ENCODE data around the gene GNB1L. TPM values are rescaled to one million over a fixed set of nuclear protein-coding genes. Genes with fewer than 3 reads are reported as not detected.
A peak's percentile ranks its signal among the peaks of the same experiment; 100 is the strongest.

Gene GNB1L
- total and polyA plus RNA-seq, 9 of the 15 experiments (the other 6 are each of a cell fraction or from before 2014, with no cell fraction given): 0.56 to 50.5 (median 10.2) TPM

DNA sequence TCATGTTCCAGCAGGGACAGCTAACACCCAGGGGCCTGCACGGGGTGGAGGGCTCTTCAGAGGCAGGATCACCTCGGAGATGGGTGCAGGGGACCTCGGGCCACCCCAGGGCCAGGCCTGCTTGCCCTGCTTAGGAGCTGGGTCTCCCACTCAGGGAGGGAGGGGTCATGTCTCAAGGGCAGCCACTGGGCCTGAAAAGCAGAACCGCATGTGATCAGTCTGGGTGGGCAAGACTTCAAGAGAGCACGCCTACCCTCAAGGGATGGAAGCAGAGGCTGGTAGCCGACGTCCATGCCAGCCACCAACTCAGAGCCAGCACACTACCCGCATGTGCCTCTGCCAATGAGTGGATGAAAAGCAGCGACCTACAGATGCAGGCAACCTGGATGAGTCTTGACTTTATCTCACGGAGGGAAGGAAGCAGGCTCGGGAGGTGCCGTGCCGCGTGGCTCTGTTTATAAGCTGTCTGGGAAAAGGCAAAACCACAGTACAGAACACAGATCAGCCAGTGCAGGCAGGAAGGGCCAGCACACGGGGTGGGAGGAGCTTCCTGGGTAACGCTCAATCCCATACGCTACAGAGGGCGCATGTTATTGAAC, 78.1 kb downstream of the GNB1L start:
- no peaks in the 10 kb centered on the region for H3K36me3 ChIP-seq (ENCODE audit: control insufficient read depth, insufficient read depth, low read length)
- H3K9me3 ChIP-seq (replicated peaks; ENCODE audit: control insufficient read depth, insufficient read depth, low read depth, low read length): no peaks in the 10 kb centered on the region
- no peak overlapping the region for H3K4me3 ChIP-seq
- no peaks in the 10 kb centered on the region for H3K79me2 ChIP-seq (ENCODE audit: control insufficient read depth, insufficient read depth, low read length)
- in situ Hi-C loops (cut with MboI): no loop called here
- POLR2A ChIA-PET: interaction anchor here (0.6 to 12.4 kb wide), 22 partner anchors 9 to 607 kb away, joined by 3 to 205 read pairs (median 5); partner anchors contain the start of genes GP1BB and TBX1
- no TSS peak for BruUV-seq (replicated peaks)
- H3K4me2 ChIP-seq (ENCODE audit: insufficient read depth, low read length): peak overlapping the region; percentile 56
- no peaks in the 10 kb centered on the region for H3K27me3 ChIP-seq (ENCODE audit: control insufficient read depth in 2 of 2, insufficient read depth in 2 of 2, low read length in 2 of 2)
- intact Hi-C loops (cut with micrococcal nuclease): loop anchor here (5.0 kb wide), 1 partner anchor 431 kb away; no protein-coding TSS in a partner anchor
- H3K27ac ChIP-seq (ENCODE audit: extremely low read depth, low read depth, low read length): peak overlapping the region; percentile 34; the same call in 2 of the 3 replicates
- no peaks in the 10 kb centered on the region for H3K9me1 ChIP-seq (ENCODE audit: control insufficient read depth, insufficient read depth, low read length)
- no peaks in the 10 kb centered on the region for H4K20me1 ChIP-seq (replicated peaks; ENCODE audit: control insufficient read depth, insufficient read depth, low read length)
- H3K4me1 ChIP-seq (replicated peaks in 1 of 2; ENCODE audit: control insufficient read depth in 2 of 2, insufficient read depth in 2 of 2, low read length in 2 of 2): peaks cover 47 to 59% of the 10 kb centered on the region in 2 experiments
- ATAC-seq (peak; percentile 68), FAIRE-seq (peak; percentile 57), DNase-seq (ENCODE audit: extremely low read depth in 1 of 4, low spot score in 3 of 4) (peak; percentile 87 to 90 (median 89))
- peak overlapping the region in 1 of 2 experiments; percentile 87; a peak in 2 of 4 replicates for H3K9ac ChIP-seq (ENCODE audit: insufficient read depth in 1 of 2, low read depth in 2 of 2, low read length in 2 of 2)
- WGBS (ENCODE audit: insufficient coverage, low coverage, missing lambda C conversion rate): 30% methylated on average over 18 of the region's 18 CpGs
- CTCF ChIA-PET (ENCODE audit: low intra/inter-chr PET ratio): interaction anchor here (0.5 kb wide), 1 partner anchor 110 kb away, joined by 3 read pairs; no protein-coding TSS in a partner anchor
- H2AFZ ChIP-seq (ENCODE audit: low read depth, low read length): peak overlapping the region; percentile 79
- TF ChIP-seq E2F1 (CRISPR knock-in tag; IDR thresholded peaks at IDR 0.05) (0 out of 2 replicates have a peak, but pooled peaks have one; percentile 36), POLR2B (IDR thresholded peaks at IDR 0.05; ENCODE audit: low read depth, partially characterized antibody) (no peak), NFYB (IDR thresholded peaks at IDR 0.05; ENCODE audit: extremely low read depth, insufficient read length) (no peak), E2F3 (CRISPR knock-in tag; IDR thresholded peaks at IDR 0.05) (peak; percentile 73; the same call in 1 of the 2 replicates), SAP30 (IDR thresholded peaks at IDR 0.05; ENCODE audit: borderline replicate concordance, insufficient read depth, low read depth, low read length, poor library complexity, severe bottlenecking) (peak; percentile 83), HSF4 (CRISPR knock-in tag; IDR thresholded peaks at IDR 0.05; ENCODE audit: borderline replicate concordance) (0 out of 2 replicates have a peak, but pooled peaks have one; percentile 47), SNIP1 (IDR thresholded peaks at IDR 0.05; ENCODE audit: low read depth) (no peak), RUNX1 (IDR thresholded peaks at IDR 0.05; ENCODE audit: low read depth) (no peak), SMAD4 (CRISPR knock-in tag; conservative IDR thresholded peaks at IDR 0.05) (0 out of 2 replicates have a peak, but pooled peaks have one; percentile 41), ETV6 (IDR thresholded peaks at IDR 0.05; ENCODE audit: borderline replicate concordance in 1 of 2, low read depth in 2 of 2, low read length in 1 of 2) (0 out of 4 replicates have a peak, but pooled peaks of 1 of the 2 experiments have one; percentile 11), ETV6 (CRISPR knock-in tag; IDR thresholded peaks at IDR 0.05; ENCODE audit: borderline replicate concordance) (no peak), ETV1 (tag; conservative IDR thresholded peaks at IDR 0.05; ENCODE audit: low read depth) (peak; percentile 56)
- TF ChIP-seq, protein P1, sequence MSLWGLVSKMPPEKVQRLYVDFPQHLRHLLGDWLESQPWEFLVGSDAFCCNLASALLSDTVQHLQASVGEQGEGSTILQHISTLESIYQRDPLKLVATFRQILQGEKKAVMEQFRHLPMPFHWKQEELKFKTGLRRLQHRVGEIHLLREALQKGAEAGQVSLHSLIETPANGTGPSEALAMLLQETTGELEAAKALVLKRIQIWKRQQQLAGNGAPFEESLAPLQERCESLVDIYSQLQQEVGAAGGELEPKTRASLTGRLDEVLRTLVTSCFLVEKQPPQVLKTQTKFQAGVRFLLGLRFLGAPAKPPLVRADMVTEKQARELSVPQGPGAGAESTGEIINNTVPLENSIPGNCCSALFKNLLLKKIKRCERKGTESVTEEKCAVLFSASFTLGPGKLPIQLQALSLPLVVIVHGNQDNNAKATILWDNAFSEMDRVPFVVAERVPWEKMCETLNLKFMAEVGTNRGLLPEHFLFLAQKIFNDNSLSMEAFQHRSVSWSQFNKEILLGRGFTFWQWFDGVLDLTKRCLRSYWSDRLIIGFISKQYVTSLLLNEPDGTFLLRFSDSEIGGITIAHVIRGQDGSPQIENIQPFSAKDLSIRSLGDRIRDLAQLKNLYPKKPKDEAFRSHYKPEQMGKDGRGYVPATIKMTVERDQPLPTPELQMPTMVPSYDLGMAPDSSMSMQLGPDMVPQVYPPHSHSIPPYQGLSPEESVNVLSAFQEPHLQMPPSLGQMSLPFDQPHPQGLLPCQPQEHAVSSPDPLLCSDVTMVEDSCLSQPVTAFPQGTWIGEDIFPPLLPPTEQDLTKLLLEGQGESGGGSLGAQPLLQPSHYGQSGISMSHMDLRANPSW (CRISPR knock-in tag; IDR thresholded peaks at IDR 0.05): peak; percentile 97; the same call in 1 of the 2 replicates
- TF ChIP-seq, protein P2, sequence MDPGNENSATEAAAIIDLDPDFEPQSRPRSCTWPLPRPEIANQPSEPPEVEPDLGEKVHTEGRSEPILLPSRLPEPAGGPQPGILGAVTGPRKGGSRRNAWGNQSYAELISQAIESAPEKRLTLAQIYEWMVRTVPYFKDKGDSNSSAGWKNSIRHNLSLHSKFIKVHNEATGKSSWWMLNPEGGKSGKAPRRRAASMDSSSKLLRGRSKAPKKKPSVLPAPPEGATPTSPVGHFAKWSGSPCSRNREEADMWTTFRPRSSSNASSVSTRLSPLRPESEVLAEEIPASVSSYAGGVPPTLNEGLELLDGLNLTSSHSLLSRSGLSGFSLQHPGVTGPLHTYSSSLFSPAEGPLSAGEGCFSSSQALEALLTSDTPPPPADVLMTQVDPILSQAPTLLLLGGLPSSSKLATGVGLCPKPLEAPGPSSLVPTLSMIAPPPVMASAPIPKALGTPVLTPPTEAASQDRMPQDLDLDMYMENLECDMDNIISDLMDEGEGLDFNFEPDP (CRISPR knock-in tag; IDR thresholded peaks at IDR 0.05): 0 out of 2 replicates have a peak, but pooled peaks have one; percentile 13
